Activated naive CD4-positive, alpha-beta T cell treated with anti-CD3 and anti-CD28 coated beads for 36 hours (primary cell): ENCODE measurements around the gene GATA5. TPM values are rescaled to one million over a fixed set of nuclear protein-coding genes. Genes with fewer than 3 reads are reported as not detected.
"Not testable (repeated sequence)": the region's sequence is repeated elsewhere in the genome, so short reads cannot be mapped to it uniquely, and the experiment has no call there.

Source experiments
- CTCF ChIA-PET: fragments of 350-600 bp; sonication (Branson Sonifier 250); formaldehyde crosslinking; loops from one replicate; lab custom pipeline; 2021; ENCODE audit warnings: antibody characterized with exemption; lab: Charles Lee
- DNase-seq: peaks from one replicate; pipeline ENCODE4 v3.0.0-alpha.2; 2020
- H3K27ac Mint-ChIP-seq: one replicate; pipeline ENCODE4 v1.8.0; 2021; ENCODE audit warnings: mild to moderate bottlenecking, mixed read lengths
- H3K27me3 Mint-ChIP-seq: one replicate; pipeline ENCODE4 v1.8.0; 2021; ENCODE audit warnings: low read depth, mixed read lengths
- H3K36me3 Mint-ChIP-seq: one replicate; pipeline ENCODE4 v1.8.0; 2021; ENCODE audit warnings: low read depth, mixed read lengths
- H3K4me1 Mint-ChIP-seq: one replicate; pipeline ENCODE4 v1.8.0; 2021; ENCODE audit warnings: low read depth, mixed read lengths
- H3K4me3 Mint-ChIP-seq: one replicate; pipeline ENCODE4 v1.8.0; 2021; ENCODE audit warnings: mild to moderate bottlenecking, moderate library complexity, mixed read lengths
- H3K9me3 Mint-ChIP-seq: one replicate; pipeline ENCODE4 v1.8.0; 2021; ENCODE audit warnings: mixed read lengths
- intact Hi-C: fragments of 100-400 bp; cut with micrococcal nuclease; formaldehyde crosslinking; loops from one replicate; pipeline ENCODE4 v1.15.1; 2023
- total RNA-seq, 2 experiments: library from RNA; stranded (reverse); gene quantifications; one replicate each; pipeline ENCODE4 v1.2.3, GENCODE V29; 2021

GATA5 gene
- total RNA-seq, 2 experiments from 2014 or later: not detected

- H3K4me3 Mint-ChIP-seq, DNase-seq, H3K27me3 Mint-ChIP-seq, H3K4me1 Mint-ChIP-seq, H3K9me3 Mint-ChIP-seq, H3K36me3 Mint-ChIP-seq, CTCF ChIA-PET, intact Hi-C loops, H3K27ac Mint-ChIP-seq: not testable (repeated sequence)
These were observed 49.8 kb downstream of the GATA5 start for GRCh38 chr20:62426059-62426348.

- DNase-seq: no peak
- Mint-ChIP-seq H3K27me3 (peaks cover 3% of the 10 kb centered on the region), H3K4me3 (no peak overlapping the region), H3K9me3 (no peaks in the 10 kb centered on the region), H3K4me1 (no peaks in the 10 kb centered on the region), H3K27ac (no peak overlapping the region), H3K36me3 (no peaks in the 10 kb centered on the region)
- intact Hi-C loops: no loop called here
- CTCF ChIA-PET: no interaction called here
These were observed 50.3 kb downstream of the GATA5 start for GRCh38 chr20:62425281-62426058.

GRCh38 chr20:62424249-62425107, 51.3 kb downstream of the GATA5 start:
- CTCF ChIA-PET: no interaction called here
- no peak overlapping the region for H3K27ac Mint-ChIP-seq
- no peak for DNase-seq
- no peaks in the 10 kb centered on the region for H3K4me1 Mint-ChIP-seq
- no peak overlapping the region for H3K4me3 Mint-ChIP-seq
- intact Hi-C loops: no loop called here
- H3K36me3 Mint-ChIP-seq: no peaks in the 10 kb centered on the region
- H3K27me3 Mint-ChIP-seq: peaks cover 3% of the 10 kb centered on the region
- no peaks in the 10 kb centered on the region for H3K9me3 Mint-ChIP-seq

DNA sequence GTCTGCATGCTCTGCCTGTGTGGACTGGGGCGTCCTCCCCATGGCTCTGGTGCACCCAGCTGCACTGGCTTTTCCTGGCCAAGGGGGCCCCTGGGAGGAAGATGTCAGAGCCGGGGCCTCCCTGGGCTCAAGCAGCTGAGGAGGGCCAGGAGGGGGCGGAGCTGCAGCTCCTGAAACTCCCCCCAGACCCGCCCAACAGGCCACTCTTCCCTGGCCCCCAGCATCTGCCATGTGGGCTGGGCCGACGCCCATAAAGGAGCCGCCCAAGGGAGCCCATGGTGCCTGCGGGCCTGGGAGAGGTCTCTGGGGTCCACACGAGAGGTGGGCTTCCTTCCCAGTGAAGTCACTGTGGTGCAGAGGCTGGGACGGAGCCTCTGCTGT, 52.5 kb downstream of the GATA5 start:
- no peaks in the 10 kb centered on the region for H3K27me3 Mint-ChIP-seq
- no peaks in the 10 kb centered on the region for H3K36me3 Mint-ChIP-seq
- H3K9me3 Mint-ChIP-seq: no peaks in the 10 kb centered on the region
- CTCF ChIA-PET: no interaction called here
- H3K4me1 Mint-ChIP-seq: no peaks in the 10 kb centered on the region
- intact Hi-C loops: no loop called here
- no peak for DNase-seq
- H3K4me3 Mint-ChIP-seq: no peak overlapping the region
- H3K27ac Mint-ChIP-seq: no peak overlapping the region

DNA sequence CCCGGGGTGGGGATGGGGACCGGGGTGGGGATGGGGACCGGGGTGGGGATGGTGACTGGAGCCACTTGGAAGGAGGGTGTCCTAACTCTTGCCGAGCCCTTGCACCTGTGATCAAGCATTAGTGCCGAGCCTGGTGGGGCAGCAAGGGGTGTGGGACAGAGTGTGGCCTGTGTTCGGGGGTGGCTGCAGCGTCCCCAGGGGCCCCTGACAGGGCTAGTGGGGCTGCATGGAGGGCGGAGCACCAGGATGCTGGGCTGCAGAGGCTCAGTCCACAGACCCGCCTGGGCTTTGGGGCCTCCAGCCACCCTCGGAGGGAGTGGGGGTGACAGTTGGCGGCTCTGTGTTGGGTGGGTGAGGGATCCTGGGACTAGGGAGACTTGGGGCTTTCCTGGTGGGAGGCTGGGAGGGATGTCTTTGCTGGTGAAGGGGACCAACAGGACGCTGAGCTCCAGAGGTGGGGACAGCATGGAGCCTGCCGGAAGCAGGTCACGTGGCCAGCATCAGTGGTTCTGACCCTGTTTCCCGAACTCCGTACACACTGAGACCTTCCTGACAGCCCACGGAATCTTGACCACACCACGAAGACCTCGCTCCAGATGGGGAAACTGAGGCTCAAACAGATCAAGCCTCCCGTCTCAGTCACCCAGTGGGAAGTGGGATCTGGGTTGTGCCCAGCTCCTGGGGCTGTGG, 53.0 kb downstream of the GATA5 start:
- CTCF ChIA-PET: no interaction called here
- H3K27me3 Mint-ChIP-seq: no peaks in the 10 kb centered on the region
- H3K4me1 Mint-ChIP-seq: no peaks in the 10 kb centered on the region
- H3K36me3 Mint-ChIP-seq: no peaks in the 10 kb centered on the region
- no peaks in the 10 kb centered on the region for H3K9me3 Mint-ChIP-seq
- no peak overlapping the region for H3K4me3 Mint-ChIP-seq
- no peak overlapping the region for H3K27ac Mint-ChIP-seq
- intact Hi-C loops: no loop called here
- DNase-seq: no peak

DNA sequence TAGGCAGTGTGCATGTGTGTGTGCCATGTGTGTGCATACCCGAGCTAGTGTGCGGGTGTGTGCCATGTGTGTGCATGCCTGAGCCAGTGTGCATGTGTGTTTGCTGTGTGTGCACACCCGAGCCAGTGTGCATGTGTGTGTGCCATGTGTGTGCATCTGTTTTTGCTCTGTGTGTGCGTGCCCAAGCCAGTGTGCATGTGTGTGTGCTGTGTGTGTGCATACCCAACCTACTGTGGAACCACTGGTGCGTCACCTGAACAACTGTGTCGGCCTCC, 54.1 kb downstream of the GATA5 start:
- intact Hi-C loops: no loop called here
- CTCF ChIA-PET: no interaction called here
- no peaks in the 10 kb centered on the region for H3K4me1 Mint-ChIP-seq

DNA sequence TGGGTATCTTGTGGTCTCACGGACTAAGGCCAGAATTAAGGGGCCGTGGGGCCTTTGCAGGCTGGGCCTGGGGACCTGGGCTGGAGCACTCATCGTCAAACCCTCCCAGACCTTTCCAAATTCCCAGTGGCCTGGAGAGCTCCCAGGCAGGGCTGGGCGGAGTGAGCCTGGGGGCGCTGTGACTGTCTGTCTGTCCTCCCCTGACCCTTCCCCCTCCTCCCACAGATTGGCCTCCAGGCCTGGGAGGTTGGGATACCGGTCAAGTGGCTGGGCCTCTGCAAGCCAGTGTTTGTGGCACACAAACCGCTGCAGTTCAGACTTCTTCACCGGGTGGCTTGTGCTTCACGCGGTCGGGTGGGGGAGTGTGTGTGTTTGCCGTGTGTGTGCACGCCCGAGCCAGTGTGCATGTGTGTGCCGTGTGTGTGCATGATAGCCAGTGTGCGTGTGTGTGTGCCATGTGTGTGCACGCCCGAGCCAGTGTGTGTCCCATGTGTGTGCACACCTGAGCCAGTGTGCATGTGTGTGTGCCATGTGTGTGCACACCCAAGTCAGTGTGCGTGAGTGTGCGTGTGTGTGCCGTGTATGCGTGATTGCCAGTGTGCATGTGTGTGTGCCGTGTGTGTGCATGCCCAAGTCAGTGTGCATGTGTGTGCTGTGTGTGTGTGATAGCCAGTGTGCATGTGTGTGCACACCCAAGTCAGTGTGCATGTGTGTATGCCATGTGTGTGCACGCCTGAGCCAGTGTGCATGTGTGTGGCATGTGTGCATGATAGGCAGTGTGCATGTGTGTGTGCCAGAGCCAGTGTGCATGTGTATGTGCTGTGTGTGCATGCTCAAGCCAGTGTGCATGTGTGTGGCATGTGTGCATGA, 54.7 kb downstream of the GATA5 start:
- no peaks in the 10 kb centered on the region for H3K27me3 Mint-ChIP-seq
- no peak overlapping the region for H3K27ac Mint-ChIP-seq
- no peak for DNase-seq
- H3K9me3 Mint-ChIP-seq: no peaks in the 10 kb centered on the region
- H3K4me3 Mint-ChIP-seq: no peak overlapping the region
- no peaks in the 10 kb centered on the region for H3K4me1 Mint-ChIP-seq
- H3K36me3 Mint-ChIP-seq: no peaks in the 10 kb centered on the region
- CTCF ChIA-PET: no interaction called here
- intact Hi-C loops: no loop called here

More for the DNA sequence above, 54.1 kb downstream of the GATA5 start:
- Mint-ChIP-seq H3K27ac (no peak overlapping the region), H3K27me3 (no peaks in the 10 kb centered on the region), H3K9me3 (no peaks in the 10 kb centered on the region), H3K4me3 (no peak overlapping the region), H3K36me3 (no peaks in the 10 kb centered on the region)
- no peak for DNase-seq

- Mint-ChIP-seq H3K4me1 (no peaks in the 10 kb centered on the region), H3K27me3 (no peaks in the 10 kb centered on the region), H3K9me3 (no peaks in the 10 kb centered on the region), H3K27ac (no peak overlapping the region), H3K4me3 (no peak overlapping the region), H3K36me3 (no peaks in the 10 kb centered on the region)
- CTCF ChIA-PET: no interaction called here
- DNase-seq: no peak
- intact Hi-C loops: no loop called here
These were observed 56.0 kb downstream of the GATA5 start for GRCh38 chr20:62419759-62420158.

GRCh38 chr20:62418709-62419487, 56.9 kb downstream of the GATA5 start:
- Mint-ChIP-seq H3K9me3 (no peaks in the 10 kb centered on the region), H3K27ac (no peak overlapping the region), H3K4me1 (no peaks in the 10 kb centered on the region), H3K4me3 (no peak overlapping the region), H3K27me3 (no peaks in the 10 kb centered on the region), H3K36me3 (no peaks in the 10 kb centered on the region)
- CTCF ChIA-PET: no interaction called here
- DNase-seq: no peak
- intact Hi-C loops: no loop called here

DNA sequence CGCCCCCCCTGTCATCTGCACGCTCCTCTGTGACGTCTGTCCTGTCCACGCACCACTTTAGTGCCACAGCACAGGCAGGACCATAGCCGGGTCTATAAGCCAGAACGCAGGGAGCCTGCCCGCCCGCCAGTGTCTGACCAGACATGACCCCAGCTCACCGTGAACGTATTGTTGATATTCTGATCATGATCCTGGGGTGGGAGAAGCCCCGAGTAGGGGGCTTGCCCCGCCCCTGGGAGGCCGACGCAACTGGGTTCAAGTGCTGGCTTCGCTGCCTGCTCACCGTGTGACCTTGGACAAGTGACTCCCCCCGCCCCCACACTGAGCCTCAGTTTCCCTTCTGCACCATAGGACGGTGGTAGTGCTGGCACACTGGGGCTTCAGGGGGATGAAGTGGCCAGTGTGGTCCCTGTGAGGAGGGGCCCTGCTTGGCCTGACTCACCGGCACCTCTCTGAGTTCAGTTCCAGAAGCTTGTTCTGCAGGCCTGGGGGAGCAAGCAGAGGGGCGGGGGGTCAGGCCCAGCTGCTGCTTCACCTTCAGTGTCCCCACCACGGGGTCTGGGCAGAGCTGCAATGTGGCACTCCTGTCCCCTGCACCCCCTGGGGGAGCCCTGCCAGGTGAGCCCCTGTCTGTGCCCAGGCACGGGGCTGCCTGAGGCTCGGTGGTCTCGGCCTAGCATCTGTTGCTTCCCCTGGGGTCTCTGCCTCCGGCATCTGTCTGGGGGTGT, 57.6 kb downstream of the GATA5 start:
- Mint-ChIP-seq H3K36me3 (no peaks in the 10 kb centered on the region), H3K27me3 (no peaks in the 10 kb centered on the region), H3K4me3 (no peak overlapping the region), H3K27ac (no peak overlapping the region), H3K9me3 (no peaks in the 10 kb centered on the region), H3K4me1 (no peaks in the 10 kb centered on the region)
- CTCF ChIA-PET: no interaction called here
- intact Hi-C loops: no loop called here
- DNase-seq: no peak
